SIG-M5 treated with dmso at 0.1 percent for 504 hours (cell line): ENCODE measurements around the gene RD3L.

ENCODE experiments used
- DNase-seq: peaks from one replicate; lab custom pipeline; 2025; ENCODE audit not compliant: unreplicated experiment; lab: John Stamatoyannopoulos, UW

Gene RD3L

DNA sequence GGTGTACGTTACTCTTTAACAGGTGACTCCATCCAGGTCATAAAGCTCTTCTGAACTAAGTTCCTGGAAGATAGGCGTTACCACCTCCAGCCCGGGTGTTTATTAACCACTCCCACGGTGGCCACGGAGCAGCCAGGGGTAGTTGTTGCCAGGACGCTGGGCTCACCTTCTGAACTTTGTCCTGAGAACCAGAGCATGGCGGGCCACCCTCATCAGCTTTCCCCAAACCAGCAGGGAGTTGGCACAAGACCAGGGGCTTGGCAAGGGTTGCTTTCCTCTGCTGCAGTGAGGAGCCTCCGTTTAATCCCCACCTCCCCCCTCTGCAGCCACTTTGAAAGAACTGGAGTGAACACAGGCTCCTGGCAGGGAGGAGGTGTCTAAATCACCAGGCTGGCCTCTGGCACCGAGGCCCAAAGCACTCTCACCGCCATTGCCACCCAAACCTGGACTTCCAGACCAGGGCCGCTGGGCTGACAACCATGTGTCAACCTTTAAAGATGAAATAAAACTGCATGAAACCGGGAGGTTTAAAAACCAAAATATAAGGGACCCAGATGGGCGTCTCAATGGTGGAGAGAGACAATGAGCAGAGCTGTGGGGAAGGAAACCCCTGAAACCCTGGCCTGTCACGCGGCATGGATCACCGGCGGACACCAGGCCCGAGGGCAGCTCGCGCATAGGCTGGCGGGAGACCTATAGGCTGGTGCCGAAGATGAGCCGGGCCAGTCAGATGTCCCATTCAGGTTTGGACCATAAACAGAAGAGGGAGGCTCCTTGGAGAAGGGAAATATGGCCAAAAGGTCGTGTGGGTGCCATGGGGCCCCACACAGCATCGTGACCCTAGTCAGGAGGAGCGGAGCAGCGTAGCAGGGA lies 45.0 kb downstream of the RD3L start:
- DNase-seq: no peak

DNA sequence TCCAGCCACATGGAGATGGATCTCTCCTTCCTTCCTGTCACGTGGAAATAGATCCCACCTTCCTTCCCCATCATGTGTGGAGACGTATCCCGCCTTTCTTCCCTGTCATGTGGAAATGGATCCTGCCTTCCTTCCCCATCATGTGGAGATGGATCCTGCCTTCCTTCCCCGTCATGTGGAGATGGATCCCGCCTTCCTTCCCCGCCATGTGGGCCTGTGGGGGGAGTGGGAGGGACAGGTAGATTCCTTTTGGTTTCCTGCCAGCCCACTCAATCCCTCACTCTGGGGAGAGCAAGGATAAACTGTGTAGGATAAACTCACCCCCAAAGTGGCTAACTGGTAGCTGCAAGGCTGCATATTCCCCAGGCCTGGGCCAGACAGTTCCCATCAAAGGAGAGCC lies 45.8 kb downstream of the RD3L start:
- no peak for DNase-seq

DNA sequence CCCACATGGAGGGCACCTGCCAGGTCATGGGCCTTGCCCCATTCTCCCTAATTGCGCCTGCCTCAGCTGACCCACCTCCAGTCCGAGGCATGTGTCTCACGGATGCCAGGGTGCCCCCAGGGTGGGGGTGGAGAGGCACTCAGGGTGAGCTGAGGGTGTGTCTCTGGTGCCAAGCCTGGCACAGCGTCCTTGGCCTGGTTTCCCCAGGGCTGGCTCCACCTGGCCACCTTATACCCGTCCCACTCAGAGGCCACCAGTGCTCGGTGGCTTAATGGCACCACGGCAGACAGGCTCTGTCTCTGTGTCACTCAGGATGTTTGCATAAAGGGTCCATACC lies 47.6 kb downstream of the RD3L start:
- DNase-seq: no peak

DNA sequence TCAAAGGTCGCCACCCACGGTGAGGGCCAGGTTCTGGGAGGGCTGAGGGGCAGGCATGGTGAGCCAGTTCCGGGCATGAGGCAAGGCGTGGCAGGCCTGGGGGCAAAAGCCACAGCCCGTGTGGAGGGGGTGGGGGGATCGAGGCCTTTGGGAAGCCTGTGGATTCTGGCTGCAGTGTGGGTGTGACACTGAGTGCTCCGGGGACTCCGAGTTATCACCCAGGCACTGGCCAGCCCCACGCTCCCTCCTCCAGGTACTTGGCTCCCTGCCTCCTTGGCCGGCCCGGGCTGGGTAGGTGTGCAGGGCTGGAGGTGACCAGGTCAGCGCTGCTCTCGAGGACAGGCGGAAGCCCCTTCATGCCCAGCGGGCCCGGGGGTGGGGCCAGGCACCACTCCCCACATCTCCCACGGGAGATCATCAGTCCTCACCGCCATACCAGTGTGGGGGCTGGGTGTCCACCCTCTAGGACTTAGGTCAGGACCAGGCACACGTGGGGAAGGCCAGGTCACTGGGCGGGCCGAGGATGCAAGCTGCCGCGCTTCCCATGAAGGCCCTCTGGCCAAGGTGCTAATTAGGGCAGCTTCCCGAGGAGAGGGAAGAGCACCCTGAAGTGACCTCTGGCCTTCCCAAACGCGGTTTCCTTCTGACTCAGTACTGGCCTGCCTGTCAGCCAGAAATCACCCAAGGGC lies 48.2 kb downstream of the RD3L start:
- no peak for DNase-seq

DNA sequence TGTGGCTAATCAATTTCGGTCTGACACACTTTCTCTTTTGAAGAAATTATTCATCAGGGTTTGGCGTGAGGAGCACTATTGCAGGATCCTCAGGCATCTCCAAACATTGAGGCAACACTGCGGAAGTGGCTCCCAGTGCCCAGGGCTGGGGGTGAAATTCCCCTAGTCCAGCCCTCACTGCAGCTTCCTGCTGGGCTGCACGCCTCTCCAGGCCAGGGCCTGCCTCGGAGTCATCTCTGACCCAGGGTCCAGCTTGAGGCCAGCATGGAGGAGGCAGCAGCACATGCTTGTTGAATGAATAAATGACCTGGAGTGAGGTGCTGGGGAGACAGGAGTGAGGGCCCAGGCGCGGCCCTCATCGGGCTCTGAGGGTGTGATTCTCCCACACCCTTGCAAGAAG lies 50.1 kb downstream of the RD3L start:
- no peak for DNase-seq

DNA sequence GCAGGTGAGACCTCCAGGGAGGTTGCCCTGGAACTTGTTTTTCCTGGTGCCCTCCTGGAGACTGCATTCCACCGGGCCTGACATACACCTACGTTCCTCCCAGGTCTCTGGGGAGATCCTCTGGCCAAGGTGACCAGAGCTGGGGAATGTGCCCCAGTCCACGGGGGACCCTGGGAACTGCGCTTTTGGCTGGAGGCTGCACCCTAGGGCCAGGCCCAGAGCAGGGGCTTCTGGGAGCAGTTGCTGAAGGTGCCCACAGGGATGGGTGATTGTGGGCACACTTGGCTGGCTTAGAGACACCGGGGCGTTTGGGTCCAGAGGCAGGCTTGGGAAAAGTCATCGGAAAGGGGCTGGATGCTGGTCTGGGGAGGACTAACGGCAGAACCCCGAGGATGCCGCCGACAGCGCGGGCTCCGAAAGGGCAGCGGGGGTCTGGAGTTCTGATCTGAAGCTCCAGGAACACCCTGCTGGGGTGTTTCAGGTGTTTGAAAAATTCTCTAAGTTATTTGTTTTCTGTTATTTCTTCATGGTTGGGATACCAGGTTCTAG lies 50.6 kb downstream of the RD3L start:
- DNase-seq: no peak

DNA sequence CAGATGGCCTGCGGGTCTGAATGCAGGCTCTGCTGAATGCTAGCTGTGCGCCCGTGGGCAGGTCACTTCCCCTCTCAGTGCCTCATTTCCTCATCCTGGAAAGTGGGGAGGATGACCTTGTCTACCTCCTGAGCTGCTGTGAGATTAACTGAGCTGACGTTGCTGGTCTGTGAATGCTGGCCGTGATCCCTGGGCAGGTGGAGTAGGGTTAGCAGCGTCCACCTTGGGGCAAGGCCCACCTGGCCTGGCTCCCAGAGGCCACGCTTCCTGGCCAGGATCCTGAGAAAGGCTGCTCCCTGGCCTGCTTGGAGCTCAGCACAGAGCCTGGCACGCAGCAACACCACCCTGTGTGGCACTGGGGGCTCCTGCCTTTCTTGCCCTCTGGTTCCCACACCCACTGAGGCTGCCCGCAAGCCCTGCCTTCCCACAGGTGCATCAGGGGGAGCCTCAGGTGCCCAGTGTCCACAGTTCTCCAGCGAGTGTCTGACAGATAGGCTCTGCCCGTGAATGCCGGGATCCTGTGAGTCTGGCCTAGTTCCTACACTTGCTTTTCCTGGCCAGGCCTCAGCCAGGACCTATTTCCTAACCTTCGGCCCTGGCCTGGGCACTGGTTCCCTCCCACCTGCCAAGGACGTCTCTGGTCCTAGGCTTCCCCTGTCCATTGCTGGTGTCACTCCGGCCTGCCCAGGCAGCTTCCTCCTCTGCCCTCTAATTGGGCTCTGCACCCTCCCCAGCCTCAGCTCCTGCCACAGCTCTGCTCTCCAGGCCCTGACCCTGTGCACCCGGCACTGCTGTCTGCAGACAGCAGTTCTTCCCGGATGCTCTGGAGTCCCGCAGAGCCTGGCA lies 51.3 kb downstream of the RD3L start:
- DNase-seq: no peak
